Astrocyte of the spinal cord (primary cell): ENCODE data around the gene PSMA5.
"Not testable (repeated sequence)": the region's sequence is repeated elsewhere in the genome, so short reads cannot be mapped to it uniquely, and the experiment has no call there.

Source experiments
- DNase-seq: peaks from one replicate; pipeline ENCODE4 v3.0.0; 2011; ENCODE audit warnings: low read depth, low spot score
- H3K4me3 ChIP-seq: 2 replicates; pipeline ENCODE4 v1.5.1; 2011; ENCODE audit warnings: low read depth, mild to moderate bottlenecking, low read length, moderate library complexity
- in situ Hi-C: cut with HindIII; loops from 2 replicates; pipeline ENCODE4 v1.10.0; 2017; ENCODE audit warnings: low sequenced_read_pairs
- TF ChIP-seq, protein P1 (sequence below): IDR thresholded peaks from 2 replicates; pipeline ENCODE4 v1.5.1; 2012; ENCODE audit warnings: low read depth, mild to moderate bottlenecking, low read length, inconsistent platforms

The PSMA5 gene

GRCh38 chr1:109396871-109397580 lies 29.2 kb downstream of the PSMA5 start:
- in situ Hi-C loops, result no loop called here
- H3K4me3 ChIP-seq, result peak overlapping the region; percentile 57
- no peak for DNase-seq

GRCh38 chr1:109396513-109396839 lies 29.8 kb downstream of the PSMA5 start:
- H3K4me3 ChIP-seq, result peak overlapping the region; percentile 57
- in situ Hi-C loops, result no loop called here
- TF ChIP-seq, protein P1, sequence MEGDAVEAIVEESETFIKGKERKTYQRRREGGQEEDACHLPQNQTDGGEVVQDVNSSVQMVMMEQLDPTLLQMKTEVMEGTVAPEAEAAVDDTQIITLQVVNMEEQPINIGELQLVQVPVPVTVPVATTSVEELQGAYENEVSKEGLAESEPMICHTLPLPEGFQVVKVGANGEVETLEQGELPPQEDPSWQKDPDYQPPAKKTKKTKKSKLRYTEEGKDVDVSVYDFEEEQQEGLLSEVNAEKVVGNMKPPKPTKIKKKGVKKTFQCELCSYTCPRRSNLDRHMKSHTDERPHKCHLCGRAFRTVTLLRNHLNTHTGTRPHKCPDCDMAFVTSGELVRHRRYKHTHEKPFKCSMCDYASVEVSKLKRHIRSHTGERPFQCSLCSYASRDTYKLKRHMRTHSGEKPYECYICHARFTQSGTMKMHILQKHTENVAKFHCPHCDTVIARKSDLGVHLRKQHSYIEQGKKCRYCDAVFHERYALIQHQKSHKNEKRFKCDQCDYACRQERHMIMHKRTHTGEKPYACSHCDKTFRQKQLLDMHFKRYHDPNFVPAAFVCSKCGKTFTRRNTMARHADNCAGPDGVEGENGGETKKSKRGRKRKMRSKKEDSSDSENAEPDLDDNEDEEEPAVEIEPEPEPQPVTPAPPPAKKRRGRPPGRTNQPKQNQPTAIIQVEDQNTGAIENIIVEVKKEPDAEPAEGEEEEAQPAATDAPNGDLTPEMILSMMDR, result no peak
- DNase-seq, result no peak

More at GRCh38 chr1:109396871-109397580, 29.2 kb downstream of the PSMA5 start:
- TF ChIP-seq, protein P1, result no peak

GRCh38 chr1:109395602-109396512 lies 30.4 kb downstream of the PSMA5 start:
- DNase-seq, result peak; percentile 71
- TF ChIP-seq, protein P1, result no peak
- in situ Hi-C loops, result no loop called here
- peak overlapping the region; percentile 57 for H3K4me3 ChIP-seq

- H3K4me3 ChIP-seq, DNase-seq, in situ Hi-C loops: not testable (repeated sequence)
These were observed 31.0 kb downstream of the PSMA5 start for GRCh38 chr1:109395282-109395599.

- no peak overlapping the region for H3K4me3 ChIP-seq
- in situ Hi-C loops, result no loop called here
- TF ChIP-seq, protein P1, result no peak
- DNase-seq, result no peak
These were observed 31.5 kb downstream of the PSMA5 start for GRCh38 chr1:109394591-109395281.

DNA sequence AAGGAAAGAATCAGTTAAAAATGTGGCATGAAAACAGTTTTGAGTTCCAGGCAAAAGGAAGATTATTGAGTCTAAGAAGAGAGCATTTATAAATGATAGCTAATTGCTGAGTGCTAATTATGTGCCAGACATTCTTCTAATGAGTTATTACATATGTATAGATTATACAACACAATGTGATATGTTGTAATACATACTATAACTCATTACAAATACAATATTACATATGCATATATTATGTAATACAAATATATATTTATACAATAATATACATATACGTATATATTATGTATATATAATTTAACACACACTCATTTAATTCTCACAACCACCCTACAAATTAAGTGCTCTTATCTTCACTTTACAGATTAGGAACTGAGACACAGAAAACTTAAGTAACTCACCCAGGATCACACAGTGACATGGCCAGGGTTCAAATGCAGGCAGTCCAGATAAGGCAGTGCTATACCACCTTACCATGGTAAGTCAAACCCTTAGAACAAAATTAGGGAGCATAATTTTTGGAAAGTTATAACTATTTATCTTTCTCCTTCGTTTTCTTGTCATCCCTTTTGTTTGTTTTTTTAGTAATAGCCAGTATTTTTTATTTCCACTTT lies 32.5 kb downstream of the PSMA5 start:
- H3K4me3 ChIP-seq, result no peak overlapping the region
- DNase-seq, result no peak
- in situ Hi-C loops, result no loop called here
- TF ChIP-seq, protein P1, result no peak
